Panc1 (cell line): ENCODE results near the gene EPHB1. TPM values are rescaled to one million over a fixed set of nuclear protein-coding genes. Genes with fewer than 3 reads are reported as not detected.
"Not testable (repeated sequence)": the region's sequence is repeated elsewhere in the genome, so short reads cannot be mapped to it uniquely, and the experiment has no call there.

ENCODE experiments used
- ATAC-seq: fragments of 200-7000 bp; cut with Tn5 transposase; 2 replicates; pipeline ENCODE4 v1.9.1; 2020; ENCODE audit warnings: mild to moderate bottlenecking, moderate library complexity
- BruUV-seq: library from RNA; stranded (reverse); fragments of 400-500 nt; replicated peaks from 2 replicates; lab custom pipeline; 2021; lab: Mats Ljungman, UMichigan
- CTCF ChIA-PET: fragments of 300-600 bp; sonication (Branson Sonifier 250); formaldehyde crosslinking; loops from one replicate; lab custom pipeline; 2022; ENCODE audit warnings: antibody characterized with exemption; lab: Charles Lee
- POLR2A ChIA-PET: fragments of 300-600 bp; sonication (Branson Sonifier 250); formaldehyde crosslinking; loops from one replicate; lab custom pipeline; 2022; ENCODE audit warnings: antibody characterized with exemption; lab: Charles Lee
- DNase-seq: peaks from one replicate; pipeline ENCODE4 v3.0.0-alpha.2; 2010; ENCODE audit warnings: low read depth, low spot score
- H3K27ac ChIP-seq: 2 replicates; pipeline ENCODE4 v1.5.1; 2011; ENCODE audit warnings: mild to moderate bottlenecking, low read length, inconsistent platforms
- H3K27me3 ChIP-seq: fragments of 200-500 bp; sonication (Bioruptor generic); 2 replicates; pipeline ENCODE4 v1.6.0; 2014; ENCODE audit warnings: low read length, inconsistent platforms; ENCODE audit not compliant: control insufficient read depth, insufficient read depth
- H3K36me3 ChIP-seq: fragments of 200-500 bp; sonication (Bioruptor generic); 2 replicates; pipeline ENCODE4 v1.5.1; 2014; ENCODE audit warnings: inconsistent platforms, mild to moderate bottlenecking, low read length, moderate library complexity; ENCODE audit not compliant: control insufficient read depth, insufficient read depth
- H3K4me1 ChIP-seq: 2 replicates; pipeline ENCODE4 v1.5.1; 2011; ENCODE audit warnings: inconsistent platforms, mild to moderate bottlenecking, low read length, moderate library complexity; ENCODE audit not compliant: control insufficient read depth, insufficient read depth
- H3K4me3 ChIP-seq, 2 experiments: 2 replicates each; pipeline ENCODE4 v1.5.1; 2011 to 2012; ENCODE audit warnings: low read depth in 2 of 2, low read length in 2 of 2, mild to moderate bottlenecking in 2 of 2, inconsistent platforms in 1 of 2, moderate library complexity in 1 of 2
- H3K9me3 ChIP-seq: fragments of 200-500 bp; sonication (Bioruptor generic); 2 replicates; pipeline ENCODE4 v1.5.1; 2014; ENCODE audit warnings: low read depth, mild to moderate bottlenecking, inconsistent platforms, low read length, moderate library complexity; ENCODE audit not compliant: control insufficient read depth, insufficient read depth
- POLR2AphosphoS5 ChIP-seq: IDR thresholded peaks from 2 replicates; pipeline ENCODE4 v1.6.1; 2012; ENCODE audit warnings: mild to moderate bottlenecking, low read depth, low read length, moderate library complexity
- SIN3A ChIP-seq: IDR thresholded peaks from 2 replicates; pipeline ENCODE4 v1.6.1; 2012; ENCODE audit warnings: low read depth, mild to moderate bottlenecking, low read length, moderate library complexity, borderline replicate concordance; ENCODE audit not compliant: insufficient read depth
- TCF7L2 ChIP-seq: IDR thresholded peaks from 2 replicates; pipeline ENCODE4 v1.6.1; 2011; ENCODE audit warnings: mild to moderate bottlenecking, low read depth, low read length, inconsistent platforms
- in situ Hi-C: cut with HindIII; loops from 2 replicates; pipeline ENCODE4 v1.10.0; 2016; ENCODE audit warnings: low sequenced_read_pairs, low pct_unique_long_range_greater_than_20kb
- intact Hi-C: fragments of 100-400 bp; cut with micrococcal nuclease; formaldehyde crosslinking; loops from one replicate; pipeline ENCODE4 v1.10.0; 2022; ENCODE audit not compliant: unreplicated experiment
- total RNA-seq: library from RNA; stranded (reverse); gene quantifications from one replicate; pipeline ENCODE4 v1.2.1, GENCODE V29; 2021; ENCODE audit not compliant: unreplicated experiment
- TF ChIP-seq, protein P1 (sequence below): fragments of 450-650 bp; IDR thresholded peaks from 2 replicates; pipeline ENCODE4 v1.5.1; 2017; ENCODE audit warnings: mild to moderate bottlenecking
- TF ChIP-seq, protein P2 (sequence below), 2 experiments: IDR thresholded peaks; 2 replicates each; pipeline ENCODE4 v1.6.1; 2011 to 2012; ENCODE audit warnings: low read depth in 2 of 2, control low read depth in 1 of 2, low read length in 1 of 2, mild to moderate bottlenecking in 1 of 2, moderate library complexity in 1 of 2; ENCODE audit not compliant: insufficient read depth in 1 of 2

Gene EPHB1
- total RNA-seq, 1 experiment from 2014 or later: 0.46 TPM

- no TSS peak for BruUV-seq
- H3K27me3 ChIP-seq: no peaks in the 10 kb centered on the region
- in situ Hi-C loops: no loop called here
- no peak for DNase-seq
- intact Hi-C loops: no loop called here
- no peak for ATAC-seq
- no peaks in the 10 kb centered on the region for H3K9me3 ChIP-seq
- ChIA-PET POLR2A (no interaction called here), CTCF (no interaction called here)
- no peak overlapping the region for H3K4me3 ChIP-seq
- no peak overlapping the region for H3K27ac ChIP-seq
- no peaks in the 10 kb centered on the region for H3K4me1 ChIP-seq
- H3K36me3 ChIP-seq: no peaks in the 10 kb centered on the region
- TF ChIP-seq TCF7L2: no peak
- TF ChIP-seq POLR2AphosphoS5: no peak
- TF ChIP-seq, protein P1, sequence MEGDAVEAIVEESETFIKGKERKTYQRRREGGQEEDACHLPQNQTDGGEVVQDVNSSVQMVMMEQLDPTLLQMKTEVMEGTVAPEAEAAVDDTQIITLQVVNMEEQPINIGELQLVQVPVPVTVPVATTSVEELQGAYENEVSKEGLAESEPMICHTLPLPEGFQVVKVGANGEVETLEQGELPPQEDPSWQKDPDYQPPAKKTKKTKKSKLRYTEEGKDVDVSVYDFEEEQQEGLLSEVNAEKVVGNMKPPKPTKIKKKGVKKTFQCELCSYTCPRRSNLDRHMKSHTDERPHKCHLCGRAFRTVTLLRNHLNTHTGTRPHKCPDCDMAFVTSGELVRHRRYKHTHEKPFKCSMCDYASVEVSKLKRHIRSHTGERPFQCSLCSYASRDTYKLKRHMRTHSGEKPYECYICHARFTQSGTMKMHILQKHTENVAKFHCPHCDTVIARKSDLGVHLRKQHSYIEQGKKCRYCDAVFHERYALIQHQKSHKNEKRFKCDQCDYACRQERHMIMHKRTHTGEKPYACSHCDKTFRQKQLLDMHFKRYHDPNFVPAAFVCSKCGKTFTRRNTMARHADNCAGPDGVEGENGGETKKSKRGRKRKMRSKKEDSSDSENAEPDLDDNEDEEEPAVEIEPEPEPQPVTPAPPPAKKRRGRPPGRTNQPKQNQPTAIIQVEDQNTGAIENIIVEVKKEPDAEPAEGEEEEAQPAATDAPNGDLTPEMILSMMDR: no peak
- no peak for TF ChIP-seq SIN3A
- TF ChIP-seq, protein P2, sequence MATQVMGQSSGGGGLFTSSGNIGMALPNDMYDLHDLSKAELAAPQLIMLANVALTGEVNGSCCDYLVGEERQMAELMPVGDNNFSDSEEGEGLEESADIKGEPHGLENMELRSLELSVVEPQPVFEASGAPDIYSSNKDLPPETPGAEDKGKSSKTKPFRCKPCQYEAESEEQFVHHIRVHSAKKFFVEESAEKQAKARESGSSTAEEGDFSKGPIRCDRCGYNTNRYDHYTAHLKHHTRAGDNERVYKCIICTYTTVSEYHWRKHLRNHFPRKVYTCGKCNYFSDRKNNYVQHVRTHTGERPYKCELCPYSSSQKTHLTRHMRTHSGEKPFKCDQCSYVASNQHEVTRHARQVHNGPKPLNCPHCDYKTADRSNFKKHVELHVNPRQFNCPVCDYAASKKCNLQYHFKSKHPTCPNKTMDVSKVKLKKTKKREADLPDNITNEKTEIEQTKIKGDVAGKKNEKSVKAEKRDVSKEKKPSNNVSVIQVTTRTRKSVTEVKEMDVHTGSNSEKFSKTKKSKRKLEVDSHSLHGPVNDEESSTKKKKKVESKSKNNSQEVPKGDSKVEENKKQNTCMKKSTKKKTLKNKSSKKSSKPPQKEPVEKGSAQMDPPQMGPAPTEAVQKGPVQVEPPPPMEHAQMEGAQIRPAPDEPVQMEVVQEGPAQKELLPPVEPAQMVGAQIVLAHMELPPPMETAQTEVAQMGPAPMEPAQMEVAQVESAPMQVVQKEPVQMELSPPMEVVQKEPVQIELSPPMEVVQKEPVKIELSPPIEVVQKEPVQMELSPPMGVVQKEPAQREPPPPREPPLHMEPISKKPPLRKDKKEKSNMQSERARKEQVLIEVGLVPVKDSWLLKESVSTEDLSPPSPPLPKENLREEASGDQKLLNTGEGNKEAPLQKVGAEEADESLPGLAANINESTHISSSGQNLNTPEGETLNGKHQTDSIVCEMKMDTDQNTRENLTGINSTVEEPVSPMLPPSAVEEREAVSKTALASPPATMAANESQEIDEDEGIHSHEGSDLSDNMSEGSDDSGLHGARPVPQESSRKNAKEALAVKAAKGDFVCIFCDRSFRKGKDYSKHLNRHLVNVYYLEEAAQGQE (IDR thresholded peaks at IDR 0.05; ENCODE audit: insufficient read depth in 1 of 2, low read depth in 2 of 2, low read length in 1 of 2): no peak
Measured at GRCh38 chr3:135023996-135024658, 229.1 kb downstream of the EPHB1 start.

DNA sequence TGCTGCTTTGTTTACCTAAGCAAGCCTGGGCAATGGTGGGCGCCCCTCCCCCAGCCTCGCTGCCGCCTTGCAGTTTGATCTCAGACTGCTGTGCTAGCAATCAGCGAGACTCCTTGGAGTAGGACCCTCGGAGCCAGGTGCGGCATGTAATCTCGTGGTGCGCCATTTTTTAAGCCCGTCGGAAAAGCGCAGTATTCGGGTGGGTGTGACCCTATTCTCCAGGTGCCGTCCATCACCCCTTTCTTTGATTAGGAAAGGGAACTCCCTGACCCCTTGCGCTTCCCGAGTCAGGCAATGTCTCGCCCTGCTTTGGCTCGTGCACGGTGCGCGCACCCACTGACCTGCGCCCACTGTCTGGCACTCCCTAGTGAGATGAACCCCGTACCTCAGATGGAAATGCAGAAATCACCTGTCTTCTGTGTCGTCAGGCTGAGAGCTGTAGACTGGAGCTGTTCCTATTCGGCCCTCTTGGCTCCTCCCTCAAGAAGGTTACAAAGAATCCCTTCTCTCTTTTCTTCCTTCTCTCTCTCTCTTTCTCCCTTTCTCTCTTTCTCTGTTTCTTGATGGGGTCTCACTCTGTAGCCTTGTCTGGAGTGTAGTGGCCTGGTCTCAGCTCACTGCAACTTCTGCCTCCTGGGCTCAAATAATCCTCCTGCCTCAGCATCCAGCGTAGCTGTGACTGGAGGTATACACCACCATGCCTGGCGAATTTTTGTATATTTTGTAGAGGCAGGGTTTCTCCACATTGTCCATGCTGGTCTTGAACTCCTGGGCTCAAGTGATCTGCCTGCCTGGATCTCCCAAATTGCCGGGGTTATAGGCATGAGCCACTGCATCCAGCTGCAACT, 235.9 kb downstream of the EPHB1 start:
- POLR2A ChIA-PET, BruUV-seq, DNase-seq, H3K4me1 ChIP-seq, H3K4me3 ChIP-seq, intact Hi-C loops, H3K9me3 ChIP-seq, H3K27ac ChIP-seq, in situ Hi-C loops, H3K36me3 ChIP-seq, ATAC-seq, CTCF ChIA-PET: not testable (repeated sequence)
- H3K27me3 ChIP-seq: peaks cover 14% of the 10 kb centered on the region

GRCh38 chr3:135033737-135034136, 238.7 kb downstream of the EPHB1 start:
- TF ChIP-seq POLR2AphosphoS5 (no peak), TCF7L2 (no peak), SIN3A (no peak)
- TF ChIP-seq, protein P2 (IDR thresholded peaks at IDR 0.05; ENCODE audit: insufficient read depth in 1 of 2, low read depth in 2 of 2, low read length in 1 of 2): no peak
- TF ChIP-seq, protein P1: no peak
- ChIA-PET POLR2A (no interaction called here), CTCF (no interaction called here)
- Histone ChIP-seq H3K27ac (no peak overlapping the region), H3K36me3 (no peaks in the 10 kb centered on the region), H3K27me3 (peaks cover 14% of the 10 kb centered on the region), H3K4me3 (no peak overlapping the region), H3K4me1 (no peaks in the 10 kb centered on the region), H3K9me3 (no peaks in the 10 kb centered on the region)
- BruUV-seq: no TSS peak
- in situ Hi-C loops: no loop called here
- no peak for ATAC-seq
- DNase-seq: no peak
- intact Hi-C loops: no loop called here
